RKO (cell line): ENCODE data around the gene EML5.

ENCODE experiments used
- DNase-seq: peaks from one replicate; pipeline ENCODE4 v3.0.0-alpha.2; 2016; ENCODE audit warnings: low spot score

The EML5 gene

GRCh38 chr14:88707088-88707487 is 85.7 kb downstream of the EML5 start:
- DNase-seq = no peak

DNA sequence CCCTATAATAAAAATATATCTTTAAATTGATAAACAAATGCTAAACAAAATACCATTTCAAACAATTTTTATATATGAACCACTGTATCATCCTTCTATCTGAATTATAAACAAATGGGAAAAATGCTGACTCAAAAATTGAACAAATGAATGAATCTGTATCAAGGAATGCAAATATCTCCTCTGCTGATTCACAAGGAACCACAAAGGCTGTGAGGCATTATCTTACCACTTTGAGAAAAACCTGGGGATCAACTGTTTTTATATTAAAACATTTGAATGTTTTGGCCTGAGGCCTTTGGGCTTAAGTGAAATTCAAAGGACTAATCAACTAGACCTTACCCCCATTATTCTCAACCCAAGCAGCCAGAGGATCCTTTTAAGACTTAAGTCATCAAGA is 86.3 kb downstream of the EML5 start:
- no peak for DNase-seq

DNA sequence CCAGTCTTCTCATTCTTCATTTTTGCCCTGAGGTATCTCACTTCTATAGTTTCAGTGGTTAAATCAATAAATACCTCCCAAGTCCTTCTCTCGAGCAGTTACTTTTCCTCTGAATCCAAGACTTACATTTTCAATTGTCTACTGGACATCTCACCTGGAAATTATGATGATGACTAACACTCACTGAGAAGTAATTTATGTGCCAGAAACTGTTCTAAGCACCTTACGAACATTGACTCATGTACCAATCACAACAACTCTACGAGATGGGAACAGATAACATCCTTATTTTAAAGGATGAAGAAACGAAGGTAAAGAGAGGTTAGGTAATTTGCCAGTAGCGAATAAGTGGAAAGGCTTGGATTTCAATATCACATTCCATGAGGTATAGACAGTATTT is 94.1 kb downstream of the EML5 start:
- no peak for DNase-seq

GRCh38 chr14:88695870-88696269 is 96.9 kb downstream of the EML5 start:
- peak; percentile 3 for DNase-seq

- DNase-seq = no peak
These were observed 104.4 kb downstream of the EML5 start for GRCh38 chr14:88688386-88688785.

DNA sequence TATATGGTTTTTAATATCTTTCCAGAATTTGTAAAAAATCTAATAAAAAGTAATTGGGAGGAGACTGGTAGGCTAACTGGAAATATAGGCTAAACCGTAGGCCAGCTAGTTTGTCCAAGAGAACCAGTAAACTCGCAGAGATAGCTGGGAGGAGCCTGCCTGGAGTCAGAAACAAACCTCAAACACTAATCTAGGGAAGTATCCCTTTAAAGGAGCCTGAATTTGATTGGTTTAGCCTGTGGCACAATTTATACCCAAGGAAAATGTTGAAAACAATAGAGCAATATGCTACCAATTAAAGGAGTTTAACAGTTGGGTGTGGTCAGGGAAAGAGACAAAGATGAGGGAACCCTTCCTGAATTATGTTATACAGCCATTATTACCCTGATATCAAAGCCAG is 109.6 kb downstream of the EML5 start:
- no peak for DNase-seq

DNA sequence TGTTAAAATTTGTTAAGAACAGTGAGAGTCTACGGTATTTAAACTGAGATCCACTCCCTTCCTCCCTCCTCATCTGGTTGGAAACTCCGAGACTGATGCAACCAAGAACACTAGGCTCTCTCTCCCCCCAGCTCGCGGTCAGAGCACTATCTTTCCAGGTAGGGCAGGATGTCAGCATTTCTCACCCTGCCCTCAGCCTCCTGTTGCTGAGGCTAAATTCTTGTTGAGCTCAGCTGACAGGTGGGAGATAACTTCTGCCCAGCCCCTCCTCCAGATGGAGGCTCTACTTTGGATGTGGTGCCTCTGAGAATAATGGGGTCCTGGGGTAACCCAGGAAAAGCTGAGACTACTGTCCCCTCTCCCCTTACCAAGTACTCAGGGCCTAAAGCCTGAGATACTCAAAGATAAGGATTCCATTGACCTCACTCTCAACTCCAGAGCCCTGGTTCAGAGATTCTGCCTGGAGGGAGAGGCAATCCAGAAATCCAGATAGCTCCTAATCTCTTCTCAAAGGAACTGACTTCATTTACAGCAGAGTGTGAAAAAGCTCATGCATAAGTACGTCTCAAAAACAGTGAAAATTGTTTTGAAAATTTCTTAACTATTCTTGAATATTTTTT is 110.1 kb downstream of the EML5 start:
- no peak for DNase-seq

GRCh38 chr14:88681755-88682494 is 110.8 kb downstream of the EML5 start:
- no peak for DNase-seq

DNA sequence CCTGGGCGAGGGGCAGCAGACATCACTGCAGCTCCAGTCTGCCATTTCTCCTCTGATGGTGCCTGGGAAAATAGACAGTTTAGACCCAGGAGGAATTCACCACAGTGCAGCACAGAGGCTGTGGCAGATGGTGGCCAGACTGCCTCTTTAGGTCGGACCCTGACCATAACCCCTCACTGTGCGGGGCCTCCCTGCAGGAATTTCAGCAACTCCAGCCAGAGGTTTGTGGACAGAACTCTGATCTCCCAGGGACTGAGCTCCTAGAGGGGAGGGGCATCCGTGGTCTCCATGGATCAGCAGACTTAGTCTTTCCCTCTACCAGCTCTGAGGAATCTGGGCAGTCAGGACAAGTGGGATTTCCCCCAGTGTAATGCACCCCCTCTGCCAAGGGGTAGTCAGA is 123.4 kb downstream of the EML5 start:
- DNase-seq = no peak

- no peak for DNase-seq
These were observed 124.2 kb downstream of the EML5 start for GRCh38 chr14:88668448-88669116.

GRCh38 chr14:88667555-88668273 is 125.0 kb downstream of the EML5 start:
- DNase-seq = peak; percentile 85

DNA sequence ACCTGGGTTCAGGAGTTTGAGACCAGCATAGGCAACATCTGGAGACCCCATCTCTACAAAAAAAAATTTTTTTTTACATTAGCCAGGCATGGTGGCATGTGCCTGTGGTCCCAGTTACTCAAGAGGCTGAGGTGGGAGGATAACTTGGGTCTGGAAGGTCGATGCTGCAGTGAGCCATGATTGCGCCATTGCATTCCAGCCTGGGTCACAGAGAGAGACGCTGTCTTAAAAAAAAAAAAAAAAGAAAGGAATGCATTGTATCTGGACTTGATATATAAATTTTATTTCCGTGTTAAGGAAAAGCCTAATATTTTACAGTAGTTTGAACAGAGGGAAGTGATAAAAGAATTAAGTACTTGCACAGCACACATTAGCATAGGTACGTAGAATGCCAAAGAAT is 132.7 kb downstream of the EML5 start:
- no peak for DNase-seq

GRCh38 chr14:88639221-88639620 is 153.5 kb downstream of the EML5 start:
- DNase-seq = no peak

GRCh38 chr14:88632512-88632911 is 160.2 kb downstream of the EML5 start:
- no peak for DNase-seq

- DNase-seq = no peak
These were observed 161.7 kb downstream of the EML5 start for GRCh38 chr14:88631091-88631490.

DNA sequence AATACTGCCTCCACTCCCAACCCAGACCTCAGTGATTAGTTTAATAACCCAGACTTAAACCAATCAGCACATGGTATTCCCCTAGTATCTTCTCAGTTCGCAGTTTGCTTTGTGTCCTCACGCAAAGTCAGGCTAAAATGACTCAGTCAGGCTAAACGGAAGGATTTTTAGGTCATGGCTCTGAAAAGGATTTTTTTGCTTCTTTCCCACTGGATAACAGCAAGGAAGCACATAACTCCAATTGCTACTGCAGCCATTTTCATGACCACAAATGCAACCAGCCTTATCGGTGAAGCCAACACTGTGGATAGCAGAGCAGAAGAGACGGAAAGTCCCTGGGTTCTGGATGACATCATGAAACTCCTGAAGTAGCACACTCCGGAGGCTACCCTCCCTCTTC is 162.2 kb downstream of the EML5 start:
- DNase-seq = no peak

DNA sequence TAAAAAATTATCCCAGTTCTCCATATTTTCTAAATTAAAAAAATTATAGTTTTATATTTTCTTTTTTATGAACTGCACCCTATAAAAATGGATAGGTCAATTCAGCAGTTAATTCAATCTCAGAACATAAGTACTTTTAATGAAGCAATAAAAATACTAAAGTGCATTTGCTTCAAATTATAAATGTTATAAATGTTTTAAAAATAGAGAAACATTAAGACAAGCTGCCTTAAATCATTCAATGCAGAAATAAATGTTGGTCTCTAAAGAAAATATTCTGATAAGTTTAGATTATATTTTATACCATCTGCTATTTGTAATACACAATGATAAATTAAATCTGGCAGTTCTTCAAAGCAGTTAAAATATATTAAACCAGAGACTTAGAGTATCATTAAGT is 164.3 kb downstream of the EML5 start:
- no peak for DNase-seq

GRCh38 chr14:88628033-88628432 is 164.7 kb downstream of the EML5 start:
- DNase-seq = no peak

DNA sequence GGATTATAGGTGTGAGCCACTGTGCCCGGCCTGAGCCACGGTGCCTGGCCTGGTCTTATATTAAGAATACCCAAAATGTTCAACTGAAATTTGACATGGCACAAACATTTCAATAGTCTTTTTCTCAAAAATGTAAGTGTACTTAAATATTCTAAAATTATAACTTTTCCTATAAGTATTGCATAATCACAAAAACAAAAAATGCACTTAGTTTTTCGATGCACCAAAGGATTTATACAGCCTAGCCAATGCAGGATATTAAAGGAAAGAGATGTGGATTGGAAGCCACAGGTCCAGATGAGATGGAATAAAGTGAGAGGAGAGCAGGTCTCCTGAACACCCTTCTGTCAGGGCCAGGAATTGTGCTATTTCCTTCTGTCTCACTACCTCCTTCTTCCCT is 167.1 kb downstream of the EML5 start:
- DNase-seq = no peak

- DNase-seq = no peak
These were observed 171.7 kb downstream of the EML5 start for GRCh38 chr14:88621100-88621499.

GRCh38 chr14:88618476-88618875 is 174.3 kb downstream of the EML5 start:
- DNase-seq = no peak

- DNase-seq = no peak
These were observed 175.3 kb downstream of the EML5 start for GRCh38 chr14:88617479-88617878.

- no peak for DNase-seq
These were observed 176.1 kb downstream of the EML5 start for GRCh38 chr14:88616697-88617096.
